KG1 (cell line): ENCODE data around the gene COX19.
"Not testable (repeated sequence)": the region's sequence is repeated elsewhere in the genome, so short reads cannot be mapped to it uniquely, and the experiment has no call there.

ENCODE experiments used
- DNase-seq: peaks from one replicate; lab custom pipeline; 2025; lab: John Stamatoyannopoulos, UW

COX19 gene

GRCh38 chr7:960972-961371 is 14.4 kb downstream of the COX19 start:
- not testable (repeated sequence) for DNase-seq

- no peak for DNase-seq
Observed at GRCh38 chr7:960269-960871, 15.0 kb downstream of the COX19 start.

GRCh38 chr7:959740-960139 is 15.6 kb downstream of the COX19 start:
- DNase-seq = not testable (repeated sequence)

- DNase-seq = no peak
Observed at GRCh38 chr7:959271-959670, 16.1 kb downstream of the COX19 start.

GRCh38 chr7:958221-959200 is 16.8 kb downstream of the COX19 start:
- DNase-seq = no peak

- no peak for DNase-seq
Observed at GRCh38 chr7:957418-958220, 17.7 kb downstream of the COX19 start.

- DNase-seq = no peak
Observed at GRCh38 chr7:956031-956430, 19.3 kb downstream of the COX19 start.

- no peak for DNase-seq
Observed at GRCh38 chr7:954330-955238, 20.8 kb downstream of the COX19 start, which contains the start of gene ADAP1. ADAP1 (minus strand) TSS chr7:954680; CDS start chr7:954477, 203 bp downstream.

- no peak for DNase-seq
Observed at GRCh38 chr7:953547-954327, 21.6 kb downstream of the COX19 start.

GRCh38 chr7:952548-953441 is 22.6 kb downstream of the COX19 start:
- no peak for DNase-seq

- no peak for DNase-seq
Observed at GRCh38 chr7:951881-952547, 23.3 kb downstream of the COX19 start.

- DNase-seq = no peak
Observed at GRCh38 chr7:949021-949934, 26.1 kb downstream of the COX19 start.

GRCh38 chr7:947391-948210 is 27.7 kb downstream of the COX19 start:
- no peak for DNase-seq

GRCh38 chr7:946256-946996 is 28.9 kb downstream of the COX19 start:
- DNase-seq = no peak

GRCh38 chr7:945556-946255 is 29.6 kb downstream of the COX19 start:
- no peak for DNase-seq

- DNase-seq = no peak
Observed at GRCh38 chr7:945147-945555, 30.2 kb downstream of the COX19 start.
